Mesenchymal stem cell (in vitro differentiated cells and primary cell): Measurements from ENCODE around the gene NR3C2.
"Not testable (repeated sequence)": the region's sequence is repeated elsewhere in the genome, so short reads cannot be mapped to it uniquely, and the experiment has no call there.

Source experiments
- DNase-seq: peaks from one replicate; pipeline ENCODE4 v3.0.0-alpha.2; 2013
- H2AFZ ChIP-seq: one replicate; pipeline ENCODE4 v1.6.1; 2013; ENCODE audit warnings: low read depth, mild to moderate bottlenecking, control low read depth, inconsistent platforms, low read length, moderate library complexity
- H2AK5ac ChIP-seq: 2 replicates; pipeline ENCODE4 v1.6.1; 2013; ENCODE audit warnings: low read length, moderate library complexity, mild to moderate bottlenecking, inconsistent platforms; ENCODE audit not compliant: severe bottlenecking
- H2BK120ac ChIP-seq: one replicate; pipeline ENCODE4 v1.6.1; 2013; ENCODE audit warnings: low read depth, mild to moderate bottlenecking, inconsistent platforms, low read length, moderate library complexity
- H2BK12ac ChIP-seq, 2 experiments: one replicate each; pipeline ENCODE4 v1.6.1; 2013; ENCODE audit warnings: inconsistent platforms in 2 of 2, low read length in 2 of 2, mild to moderate bottlenecking in 2 of 2, moderate library complexity in 2 of 2, control low read depth in 1 of 2
- H2BK15ac ChIP-seq: one replicate; pipeline ENCODE4 v1.6.1; 2013; ENCODE audit warnings: mild to moderate bottlenecking, low read depth, inconsistent platforms; ENCODE audit not compliant: poor library complexity, severe bottlenecking
- H2BK5ac ChIP-seq: 2 replicates; pipeline ENCODE4 v1.6.1; 2013; ENCODE audit warnings: low read depth, mild to moderate bottlenecking, low read length, control low read depth, inconsistent platforms; ENCODE audit not compliant: poor library complexity, severe bottlenecking
- H3K14ac ChIP-seq, 2 experiments: one replicate each; pipeline ENCODE4 v1.6.1; 2013; ENCODE audit warnings: inconsistent platforms in 2 of 2, low read length in 2 of 2, control low read depth in 1 of 2, mild to moderate bottlenecking in 1 of 2, moderate library complexity in 1 of 2
- H3K18ac ChIP-seq, 2 experiments: one replicate each; pipeline ENCODE4 v1.6.1; 2013; ENCODE audit warnings: inconsistent platforms in 2 of 2, low read length in 2 of 2, control low read depth in 1 of 2, low read depth in 1 of 2, mild to moderate bottlenecking in 1 of 2
- H3K23ac ChIP-seq, 2 experiments: one replicate each; pipeline ENCODE4 v1.6.1; 2013; ENCODE audit warnings: inconsistent platforms in 2 of 2, low read length in 2 of 2, mild to moderate bottlenecking in 2 of 2, moderate library complexity in 2 of 2, control low read depth in 1 of 2
- H3K27ac ChIP-seq: 2 replicates; pipeline ENCODE4 v1.5.1; 2013; ENCODE audit warnings: mild to moderate bottlenecking, moderate library complexity, low read length, control low read depth, inconsistent platforms; ENCODE audit not compliant: poor library complexity, severe bottlenecking
- H3K27me3 ChIP-seq, 2 experiments: 2 replicates each; pipeline versions ENCODE4 v1.6.1 to v1.7.0; 2013; ENCODE audit warnings: low read length in 2 of 2, mild to moderate bottlenecking in 2 of 2, moderate library complexity in 2 of 2, control low read depth in 1 of 2, inconsistent platforms in 1 of 2; ENCODE audit not compliant: control insufficient read depth in 1 of 2, insufficient read depth in 1 of 2
- H3K36me3 ChIP-seq, 2 experiments: 2 replicates each; pipeline versions ENCODE4 v1.6.1 to v1.7.0; 2013; ENCODE audit warnings: low read length in 2 of 2, control low read depth in 1 of 2, inconsistent platforms in 1 of 2, low read depth in 1 of 2, mild to moderate bottlenecking in 1 of 2; ENCODE audit not compliant: insufficient read depth in 2 of 2, control insufficient read depth in 1 of 2
- H3K4ac ChIP-seq, 2 experiments: one replicate each; pipeline ENCODE4 v1.6.1; 2013; ENCODE audit warnings: inconsistent platforms in 2 of 2, low read length in 2 of 2, mild to moderate bottlenecking in 2 of 2, moderate library complexity in 2 of 2, control low read depth in 1 of 2, low read depth in 1 of 2
- H3K4me1 ChIP-seq: 2 replicates; pipeline ENCODE4 v1.6.1; 2013; ENCODE audit warnings: low read depth, low read length, control low read depth; ENCODE audit not compliant: control insufficient read depth, insufficient read depth
- H3K4me2 ChIP-seq: 2 replicates; pipeline ENCODE4 v1.6.1; 2013; ENCODE audit warnings: low read length, mild to moderate bottlenecking, inconsistent platforms; ENCODE audit not compliant: poor library complexity, severe bottlenecking
- H3K4me3 ChIP-seq, 2 experiments: 2 replicates each; pipeline versions ENCODE4 v1.5.1 to v1.7.0; 2013; ENCODE audit warnings: low read length in 2 of 2, mild to moderate bottlenecking in 2 of 2, control low read depth in 1 of 2, low read depth in 1 of 2; ENCODE audit not compliant: insufficient read depth in 1 of 2
- H3K79me1 ChIP-seq: replicated peaks from 2 replicates; pipeline ENCODE4 v1.6.1; 2013; ENCODE audit warnings: mild to moderate bottlenecking, control low read depth, low read length, inconsistent platforms; ENCODE audit not compliant: poor library complexity, severe bottlenecking
- H3K9ac ChIP-seq: 2 replicates; pipeline ENCODE4 v1.7.0; 2013; ENCODE audit warnings: mild to moderate bottlenecking, low read length, moderate library complexity
- H3K9me3 ChIP-seq: 2 replicates; pipeline ENCODE4 v1.7.0; 2013; ENCODE audit warnings: mild to moderate bottlenecking, low read length; ENCODE audit not compliant: control insufficient read depth
- H4K8ac ChIP-seq: one replicate; pipeline ENCODE4 v1.6.1; 2013; ENCODE audit warnings: inconsistent platforms, mild to moderate bottlenecking, low read length, moderate library complexity
- H4K91ac ChIP-seq: one replicate; pipeline ENCODE4 v1.6.1; 2013; ENCODE audit warnings: mild to moderate bottlenecking, low read length, inconsistent platforms
- WGBS: methylation state at CpG from one replicate; pipeline ENCODE4 v1.1.7; 2013; ENCODE audit warnings: mixed read lengths; 5-methylcytosine and 5-hydroxymethylcytosine counted together

The NR3C2 gene

GRCh38 chr4:148141501-148141900, 300.7 kb downstream of the NR3C2 start:
- no peak for DNase-seq
- no peak overlapping the region for H3K4ac ChIP-seq
- no peak overlapping the region for H3K9ac ChIP-seq
- H2AFZ ChIP-seq: no peak overlapping the region
- H3K9me3 ChIP-seq: no peaks in the 10 kb centered on the region
- H2AK5ac ChIP-seq: no peak overlapping the region
- H4K91ac ChIP-seq: no peak overlapping the region
- no peaks in the 10 kb centered on the region for H3K4me1 ChIP-seq
- H2BK12ac ChIP-seq: no peak overlapping the region
- WGBS: 73% methylated on average over 3 of the region's 3 CpGs
- H3K4me3 ChIP-seq: no peak overlapping the region
- H3K14ac ChIP-seq: no peak overlapping the region
- no peak overlapping the region for H2BK15ac ChIP-seq
- H3K79me1 ChIP-seq: no peaks in the 10 kb centered on the region
- no peak overlapping the region for H3K27ac ChIP-seq
- no peaks in the 10 kb centered on the region for H3K36me3 ChIP-seq
- H2BK5ac ChIP-seq: no peak overlapping the region
- H2BK120ac ChIP-seq: no peak overlapping the region
- no peak overlapping the region for H3K18ac ChIP-seq
- H4K8ac ChIP-seq: no peak overlapping the region
- H3K4me2 ChIP-seq: no peak overlapping the region
- H3K27me3 ChIP-seq: no peaks in the 10 kb centered on the region
- no peak overlapping the region for H3K23ac ChIP-seq

GRCh38 chr4:148126825-148127224, 315.4 kb downstream of the NR3C2 start:
- Histone ChIP-seq H3K14ac (no peak overlapping the region), H3K23ac (no peak overlapping the region), H3K79me1 (no peaks in the 10 kb centered on the region), H2BK120ac (no peak overlapping the region), H3K4ac (no peak overlapping the region), H3K9me3 (peaks cover 28% of the 10 kb centered on the region), H3K4me2 (no peak overlapping the region), H2BK5ac (no peak overlapping the region), H3K27me3 (no peaks in the 10 kb centered on the region), H3K36me3 (no peaks in the 10 kb centered on the region), H3K4me1 (no peaks in the 10 kb centered on the region), H2BK15ac (no peak overlapping the region), H3K27ac (no peak overlapping the region), H4K8ac (no peak overlapping the region), H3K9ac (no peak overlapping the region), H3K18ac (no peak overlapping the region), H3K4me3 (no peak overlapping the region), H2BK12ac (no peak overlapping the region), H4K91ac (no peak overlapping the region), H2AK5ac (no peak overlapping the region), H2AFZ (no peak overlapping the region)
- no CpG with 5 or more reads among the region's 1 CpG for WGBS
- DNase-seq: no peak

- Histone ChIP-seq H2BK15ac (no peak overlapping the region), H2AFZ (no peak overlapping the region), H2BK120ac (no peak overlapping the region), H3K14ac (no peak overlapping the region), H4K8ac (no peak overlapping the region), H4K91ac (no peak overlapping the region), H3K4ac (no peak overlapping the region), H3K4me3 (no peak overlapping the region), H3K27ac (no peak overlapping the region), H3K4me2 (no peak overlapping the region), H3K27me3 (no peaks in the 10 kb centered on the region), H3K23ac (no peak overlapping the region), H3K9me3 (peaks cover 28% of the 10 kb centered on the region), H2BK12ac (no peak overlapping the region), H3K18ac (no peak overlapping the region), H3K36me3 (no peaks in the 10 kb centered on the region), H3K79me1 (no peaks in the 10 kb centered on the region), H2AK5ac (no peak overlapping the region), H2BK5ac (no peak overlapping the region), H3K9ac (no peak overlapping the region), H3K4me1 (no peaks in the 10 kb centered on the region)
- DNase-seq: no peak
- WGBS: 95% methylated on average over 1 of the region's 1 CpG
These were observed 317.7 kb downstream of the NR3C2 start for GRCh38 chr4:148124512-148124911.

GRCh38 chr4:148123161-148123560, 319.1 kb downstream of the NR3C2 start:
- 100% methylated on average over 2 of the region's 2 CpGs for WGBS
- not testable (repeated sequence) for H2BK5ac ChIP-seq, H3K9ac ChIP-seq, H3K23ac ChIP-seq, H2AK5ac ChIP-seq, H2AFZ ChIP-seq, DNase-seq, H3K4me3 ChIP-seq, H2BK15ac ChIP-seq, H3K79me1 ChIP-seq, H3K4me2 ChIP-seq, H3K18ac ChIP-seq, H3K27ac ChIP-seq, H2BK120ac ChIP-seq, H3K36me3 ChIP-seq, H3K27me3 ChIP-seq, H4K91ac ChIP-seq, H3K4me1 ChIP-seq, H3K4ac ChIP-seq, H3K14ac ChIP-seq, H2BK12ac ChIP-seq, H4K8ac ChIP-seq
- H3K9me3 ChIP-seq: peaks cover 28% of the 10 kb centered on the region
